HG02981 (cell line): ENCODE measurements around the gene SF3B2.

Experiments used
- ATAC-seq: cut with Tn5 transposase; IDR thresholded peaks from one replicate; pipeline ENCODE4 v1.9.1; 2021; ENCODE audit warnings: mild to moderate bottlenecking, moderate library complexity; ENCODE audit not compliant: unreplicated experiment

SF3B2 gene

GRCh38 chr11:66047541-66048365 is 4.4 kb upstream of the SF3B2 start:
- ATAC-seq = no peak

GRCh38 chr11:66048547-66049323 is 3.4 kb upstream of the SF3B2 start, which contains the start of gene GAL3ST3:
GAL3ST3 (minus strand) TSS chr11:66049161; CDS start chr11:66045415, 3,746 bp downstream.
- ATAC-seq = no peak

GRCh38 chr11:66050581-66051231 is 1.5 kb upstream of the SF3B2 start:
- no peak for ATAC-seq

GRCh38 chr11:66051371-66051765 is 796 bp upstream of the SF3B2 start:
- ATAC-seq = no peak

GRCh38 chr11:66052664-66052982 is 459 bp downstream of the SF3B2 start:
- ATAC-seq = peak; percentile 1

- ATAC-seq = no peak
Observed at GRCh38 chr11:66055021-66055420, 2.9 kb downstream of the SF3B2 start.

GRCh38 chr11:66056501-66056900 is 4.3 kb downstream of the SF3B2 start:
- no peak for ATAC-seq

- no peak for ATAC-seq
Observed at GRCh38 chr11:66059966-66060680, 8.0 kb downstream of the SF3B2 start.

- ATAC-seq = no peak
Observed at GRCh38 chr11:66061268-66061667, 9.1 kb downstream of the SF3B2 start.

GRCh38 chr11:66062408-66062807 is 10.2 kb downstream of the SF3B2 start:
- ATAC-seq = no peak

- ATAC-seq = no peak
Observed at GRCh38 chr11:66063900-66064299, 11.7 kb downstream of the SF3B2 start.

GRCh38 chr11:66064571-66064970 is 12.4 kb downstream of the SF3B2 start:
- no peak for ATAC-seq

GRCh38 chr11:66066751-66067150 is 14.6 kb downstream of the SF3B2 start:
- ATAC-seq = no peak

- ATAC-seq = no peak
Observed at GRCh38 chr11:66067640-66068039, 15.5 kb downstream of the SF3B2 start.

- ATAC-seq = no peak
Observed at GRCh38 chr11:66068154-66068821, 16.1 kb downstream of the SF3B2 start.

- peak; percentile 17 for ATAC-seq
Observed at GRCh38 chr11:66068923-66069714, 17.0 kb downstream of the SF3B2 start.

- peak; percentile 48 for ATAC-seq
Observed at GRCh38 chr11:66069715-66070603, 17.8 kb downstream of the SF3B2 start, which contains the start of gene PACS1. PACS1 (plus strand) TSS chr11:66070272; CDS start chr11:66070487, 215 bp downstream.

GRCh38 chr11:66070604-66071380 is 18.6 kb downstream of the SF3B2 start:
- no peak for ATAC-seq
